ENCODE data around the gene RC3H2.
"Not testable (repeated sequence)": the region's sequence is repeated elsewhere in the genome, so short reads cannot be mapped to it uniquely, and the experiment has no call there.

RC3H2 gene

GRCh38 chr9:122930541-122931225, 25.5 kb upstream of the RC3H2 start:
- TF ChIP-seq Cebpa-rat (IDR thresholded peaks at IDR 0.05): no peak
- peak overlapping the region; percentile 83 for H3K4me3 ChIP-seq

GRCh38 chr9:122929796-122930354, 24.7 kb upstream of the RC3H2 start:
- TF ChIP-seq Cebpa-rat (IDR thresholded peaks at IDR 0.05): no peak
- no peak overlapping the region for H3K4me3 ChIP-seq
- peak overlapping the region; percentile 92 for H3K4me2 ChIP-seq
- H3K36me3 ChIP-seq: peaks cover 8% of the 10 kb centered on the region
- no peak overlapping the region for H3K9ac ChIP-seq
- peaks cover 35% of the 10 kb centered on the region for H3K4me1 ChIP-seq
- H3K9me3 ChIP-seq: no peaks in the 10 kb centered on the region
- H4K20me1 ChIP-seq: peaks cover 5% of the 10 kb centered on the region; the same call in 1 of the 2 replicates
- H3K27ac ChIP-seq: no peak overlapping the region
- no peaks in the 10 kb centered on the region for H3K27me3 ChIP-seq

More at GRCh38 chr9:122930541-122931225, 25.5 kb upstream of the RC3H2 start:
- H3K9me3 ChIP-seq: no peaks in the 10 kb centered on the region
- H3K27me3 ChIP-seq: no peaks in the 10 kb centered on the region
- H3K4me2 ChIP-seq: peak overlapping the region; percentile 92
- H3K27ac ChIP-seq: peak overlapping the region; percentile 90
- H3K36me3 ChIP-seq: peaks cover 8% of the 10 kb centered on the region
- H4K20me1 ChIP-seq: peaks cover 5% of the 10 kb centered on the region; the same call in 1 of the 2 replicates
- peak overlapping the region; percentile 85 for H3K9ac ChIP-seq
- peaks cover 30% of the 10 kb centered on the region for H3K4me1 ChIP-seq

- Histone ChIP-seq H4K20me1 (no peaks in the 10 kb centered on the region; the same call in 1 of the 2 replicates), H3K9ac (no peak overlapping the region), H3K27ac (peak overlapping the region; percentile 50; the same call in 1 of the 2 replicates), H3K27me3 (no peaks in the 10 kb centered on the region), H3K4me3 (no peak overlapping the region), H3K4me2 (peak overlapping the region; percentile 69), H3K4me1 (peaks cover 22% of the 10 kb centered on the region), H3K9me3 (no peaks in the 10 kb centered on the region), H3K36me3 (peaks cover 27% of the 10 kb centered on the region)
- no peak for TF ChIP-seq Cebpa-rat (IDR thresholded peaks at IDR 0.05)
Measured at GRCh38 chr9:122923947-122924346, 18.8 kb upstream of the RC3H2 start.

GRCh38 chr9:122922713-122923112, 17.6 kb upstream of the RC3H2 start:
- Histone ChIP-seq H3K4me3 (no peak overlapping the region), H3K4me2 (no peak overlapping the region), H3K9ac (no peak overlapping the region), H3K4me1 (peaks cover 22% of the 10 kb centered on the region), H3K27ac (no peak overlapping the region), H3K9me3 (no peaks in the 10 kb centered on the region), H4K20me1 (no peaks in the 10 kb centered on the region), H3K27me3 (no peaks in the 10 kb centered on the region), H3K36me3 (peaks cover 35% of the 10 kb centered on the region)
- TF ChIP-seq Cebpa-rat (IDR thresholded peaks at IDR 0.05): no peak

- TF ChIP-seq Cebpa-rat (IDR thresholded peaks at IDR 0.05): no peak
- H3K4me1 ChIP-seq: peaks cover 6% of the 10 kb centered on the region
Measured at GRCh38 chr9:122918310-122918709, 13.2 kb upstream of the RC3H2 start.

GRCh38 chr9:122912964-122913673, 8.0 kb upstream of the RC3H2 start, which contains the start of gene ZBTB6:
TSS of gene ZBTB6 (minus strand) at chr9:122913323. CDS start at chr9:122912072, 1,251 bp downstream.
- no peak for TF ChIP-seq Cebpa-rat (IDR thresholded peaks at IDR 0.05)
- Histone ChIP-seq H3K4me1 (peaks cover 18% of the 10 kb centered on the region), H3K27ac (peak within 1 kb of the TSS; percentile 71), H4K20me1 (no peaks in the 10 kb centered on the region), H3K27me3 (peaks cover 16% of the 10 kb centered on the region; the same call in 1 of the 2 replicates), H3K4me3 (peak within 1 kb of the TSS; percentile 72), H3K4me2 (peak within 1 kb of the TSS; percentile 73), H3K36me3 (peaks cover 19% of the 10 kb centered on the region), H3K9me3 (peaks cover 8% of the 10 kb centered on the region), H3K9ac (peak within 1 kb of the TSS; percentile 71)

More at GRCh38 chr9:122918310-122918709, 13.2 kb upstream of the RC3H2 start:
- H3K36me3 ChIP-seq: peaks cover 38% of the 10 kb centered on the region
- no peak overlapping the region for H3K4me3 ChIP-seq
- H3K9ac ChIP-seq: no peak overlapping the region
- H3K4me2 ChIP-seq: no peak overlapping the region
- peaks cover 6% of the 10 kb centered on the region for H3K9me3 ChIP-seq
- H4K20me1 ChIP-seq: no peaks in the 10 kb centered on the region
- no peak overlapping the region for H3K27ac ChIP-seq
- peaks cover 10% of the 10 kb centered on the region; the same call in 1 of the 2 replicates for H3K27me3 ChIP-seq

GRCh38 chr9:122912671-122912963, 7.5 kb upstream of the RC3H2 start:
- no peaks in the 10 kb centered on the region for H4K20me1 ChIP-seq
- peaks cover 8% of the 10 kb centered on the region for H3K9me3 ChIP-seq
- H3K9ac ChIP-seq: peak overlapping the region; percentile 71
- H3K4me1 ChIP-seq: peaks cover 18% of the 10 kb centered on the region
- H3K27ac ChIP-seq: peak overlapping the region; percentile 71
- peaks cover 14% of the 10 kb centered on the region for H3K36me3 ChIP-seq
- TF ChIP-seq Cebpa-rat (IDR thresholded peaks at IDR 0.05): no peak
- H3K27me3 ChIP-seq: peaks cover 16% of the 10 kb centered on the region; the same call in 1 of the 2 replicates
- H3K4me2 ChIP-seq: peak overlapping the region; percentile 73
- peak overlapping the region; percentile 72 for H3K4me3 ChIP-seq

- not testable (repeated sequence) for H3K9ac ChIP-seq, H3K9me3 ChIP-seq, H3K4me3 ChIP-seq, H3K27ac ChIP-seq, H3K4me2 ChIP-seq, H3K36me3 ChIP-seq, H3K27me3 ChIP-seq
- peaks cover 23% of the 10 kb centered on the region for H3K4me1 ChIP-seq
- peaks cover 24% of the 10 kb centered on the region for H4K20me1 ChIP-seq
Measured at GRCh38 chr9:122906122-122906521, 963 bp upstream of the RC3H2 start.

GRCh38 chr9:122904466-122904822, 715 bp downstream of the RC3H2 start:
- no peaks in the 10 kb centered on the region for H3K27me3 ChIP-seq

GRCh38 chr9:122900791-122901190, 4.4 kb downstream of the RC3H2 start:
- H3K4me3 ChIP-seq: no peak overlapping the region

More at GRCh38 chr9:122904466-122904822, 715 bp downstream of the RC3H2 start:
- TF ChIP-seq Cebpa-rat (IDR thresholded peaks at IDR 0.05): no peak
- H3K4me1 ChIP-seq: peaks cover 36% of the 10 kb centered on the region
- peak overlapping the region; percentile 98 for H3K27ac ChIP-seq
- peak overlapping the region; percentile 97 for H3K4me3 ChIP-seq
- no peaks in the 10 kb centered on the region for H3K36me3 ChIP-seq
- H3K9me3 ChIP-seq: no peaks in the 10 kb centered on the region
- H4K20me1 ChIP-seq: peaks cover 40% of the 10 kb centered on the region
- peak overlapping the region; percentile 99 for H3K9ac ChIP-seq
- peak overlapping the region; percentile 90 for H3K4me2 ChIP-seq

More at GRCh38 chr9:122900791-122901190, 4.4 kb downstream of the RC3H2 start:
- TF ChIP-seq Cebpa-rat (IDR thresholded peaks at IDR 0.05): no peak
- Histone ChIP-seq H3K27me3 (no peaks in the 10 kb centered on the region), H3K9me3 (no peaks in the 10 kb centered on the region), H3K27ac (no peak overlapping the region), H3K9ac (no peak overlapping the region), H3K4me2 (peak overlapping the region; percentile 47), H3K36me3 (peaks cover 18% of the 10 kb centered on the region), H4K20me1 (peaks cover 76% of the 10 kb centered on the region), H3K4me1 (peaks cover 55% of the 10 kb centered on the region)

All from BLaER1 (cell line).